Breast epithelium (tissue), 4 donors: Measurements from ENCODE around the gene HOXC10. TPM values are rescaled to one million over a fixed set of nuclear protein-coding genes. Genes with fewer than 3 reads are reported as not detected.

Experiments
- DNase-seq, 2 donors: peaks; one replicate each; pipeline ENCODE4 v3.0.0-alpha.2; 2019; ENCODE audit warnings: low spot score in 2 of 2
- H3K27ac ChIP-seq, 2 donors: fragments of 200-600 bp; sonication (generic) in 1 of 2; one replicate each; pipeline ENCODE4 v1.5.1; 2016 to 2019; ENCODE audit warnings: mild to moderate bottlenecking in 1 of 2
- H3K27me3 ChIP-seq, 2 donors: fragments of 200-600 bp; sonication (generic) in 1 of 2; one replicate each; pipeline versions ENCODE4 v1.5.1 to v1.6.0; 2017 to 2019; ENCODE audit warnings: control low read depth in 1 of 2, mild to moderate bottlenecking in 1 of 2
- H3K36me3 ChIP-seq: fragments of 200-600 bp; one replicate; pipeline ENCODE4 v1.5.1; 2019
- H3K4me1 ChIP-seq, 2 donors: fragments of 200-600 bp; sonication (generic); one replicate each; pipeline ENCODE4 v1.5.1; 2016 to 2019; ENCODE audit warnings: control low read depth in 1 of 2
- H3K4me3 ChIP-seq, 3 donors: fragments of 200-600 bp; sonication (generic); 1 replicate in 2 of 3; 2 replicates in 1 of 3; pipeline ENCODE4 v1.5.1; 2016 to 2019; ENCODE audit warnings: mild to moderate bottlenecking in 3 of 3, moderate library complexity in 2 of 3
- H3K9me3 ChIP-seq, 2 donors: fragments of 200-600 bp; sonication (generic) in 1 of 2; one replicate each; pipeline ENCODE4 v1.5.1; 2016 to 2019; ENCODE audit warnings: control low read depth in 1 of 2
- POLR2A ChIP-seq: fragments of 450-650 bp; IDR thresholded peaks from one replicate; pipeline ENCODE4 v1.6.1; 2016; ENCODE audit warnings: antibody characterized with exemption, mild to moderate bottlenecking, moderate library complexity
- POLR2AphosphoS5 ChIP-seq, 3 donors: sonication (generic); formaldehyde crosslinking; IDR thresholded peaks; one replicate each; pipeline ENCODE4 v1.6.1; 2017; ENCODE audit warnings: antibody characterized with exemption in 3 of 3
- intact Hi-C: fragments of 100-400 bp; cut with DNase I; formaldehyde crosslinking; loops from one replicate; pipeline ENCODE4 v1.15.1; 2023; ENCODE audit warnings: low total_unique reads
- total RNA-seq, 3 donors: library from RNA; depleted of rRNA; stranded (reverse); fragments of >200 nt; gene quantifications; one replicate each; pipeline ENCODE4 v1.1.0, GENCODE V29; 2016
- TF ChIP-seq, protein P1 (sequence below), 3 donors: fragments of 450-650 bp; IDR thresholded peaks; one replicate each; pipeline ENCODE4 v1.5.1; 2016 to 2017; ENCODE audit warnings: antibody characterized with exemption in 3 of 3, mild to moderate bottlenecking in 3 of 3, moderate library complexity in 3 of 3

The HOXC10 gene
- total RNA-seq, 3 donors from 2014 or later, result 2.0 to 10.9 (median 4.3) TPM

DNA sequence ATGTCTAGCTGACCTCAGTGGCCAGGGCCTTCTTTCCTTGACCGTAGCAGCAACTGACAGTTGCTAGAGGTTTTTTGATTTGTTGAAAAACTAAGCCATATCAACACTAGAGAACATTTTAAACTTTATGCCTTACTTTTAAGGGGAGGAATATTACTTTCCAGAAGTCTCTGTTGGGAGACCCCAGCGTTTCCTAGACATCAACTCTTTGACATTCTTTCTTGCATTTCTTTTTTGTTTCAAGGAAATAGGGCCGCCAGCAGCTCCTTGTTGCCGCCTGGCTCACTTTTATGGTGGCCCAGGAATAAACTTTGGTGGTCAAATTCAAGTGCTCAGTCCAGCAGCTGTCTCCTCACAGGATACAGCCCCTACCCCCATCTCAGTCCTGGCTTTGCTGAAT, 14.5 kb upstream of the HOXC10 start:
- Histone ChIP-seq H3K36me3 (no peaks in the 10 kb centered on the region), H3K4me1 (peaks cover 0 to 8% of the 10 kb centered on the region in 2 donors), H3K27ac (no peak overlapping the region), H3K27me3 (peaks cover 17 to 100% of the 10 kb centered on the region in 2 donors), H3K9me3 (no peaks in the 10 kb centered on the region), H3K4me3 (no peak overlapping the region)
- TF ChIP-seq, protein P1, sequence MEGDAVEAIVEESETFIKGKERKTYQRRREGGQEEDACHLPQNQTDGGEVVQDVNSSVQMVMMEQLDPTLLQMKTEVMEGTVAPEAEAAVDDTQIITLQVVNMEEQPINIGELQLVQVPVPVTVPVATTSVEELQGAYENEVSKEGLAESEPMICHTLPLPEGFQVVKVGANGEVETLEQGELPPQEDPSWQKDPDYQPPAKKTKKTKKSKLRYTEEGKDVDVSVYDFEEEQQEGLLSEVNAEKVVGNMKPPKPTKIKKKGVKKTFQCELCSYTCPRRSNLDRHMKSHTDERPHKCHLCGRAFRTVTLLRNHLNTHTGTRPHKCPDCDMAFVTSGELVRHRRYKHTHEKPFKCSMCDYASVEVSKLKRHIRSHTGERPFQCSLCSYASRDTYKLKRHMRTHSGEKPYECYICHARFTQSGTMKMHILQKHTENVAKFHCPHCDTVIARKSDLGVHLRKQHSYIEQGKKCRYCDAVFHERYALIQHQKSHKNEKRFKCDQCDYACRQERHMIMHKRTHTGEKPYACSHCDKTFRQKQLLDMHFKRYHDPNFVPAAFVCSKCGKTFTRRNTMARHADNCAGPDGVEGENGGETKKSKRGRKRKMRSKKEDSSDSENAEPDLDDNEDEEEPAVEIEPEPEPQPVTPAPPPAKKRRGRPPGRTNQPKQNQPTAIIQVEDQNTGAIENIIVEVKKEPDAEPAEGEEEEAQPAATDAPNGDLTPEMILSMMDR (IDR thresholded peaks at IDR 0.05), result no peak
- TF ChIP-seq POLR2A, result no peak
- TF ChIP-seq POLR2AphosphoS5 (IDR thresholded peaks at IDR 0.05), result no peak
- intact Hi-C loops, result no loop called here
- DNase-seq, result no peak

DNA sequence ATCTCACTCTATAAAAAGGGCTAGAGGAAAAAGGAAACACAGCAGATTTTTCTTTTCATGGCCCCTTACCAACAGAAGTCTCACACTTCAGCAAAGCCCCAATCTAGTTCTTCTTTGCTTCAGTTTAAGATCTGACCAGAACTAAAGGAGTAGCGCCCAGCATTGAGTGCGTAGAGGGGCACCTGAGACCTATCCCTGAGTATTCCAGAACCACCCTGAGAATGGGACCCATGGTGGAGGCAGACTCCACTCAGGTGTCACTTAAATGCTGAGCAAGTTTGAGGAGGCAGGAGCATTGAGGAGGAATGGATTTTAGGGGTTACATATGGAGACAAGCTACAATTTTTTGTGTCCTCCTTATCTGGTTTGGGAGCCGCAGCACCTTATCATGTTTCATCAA, 13.8 kb upstream of the HOXC10 start:
- H3K4me1 ChIP-seq, result peaks cover 0 to 8% of the 10 kb centered on the region in 2 donors
- no peaks in the 10 kb centered on the region for H3K36me3 ChIP-seq
- DNase-seq, result no peak
- no peak overlapping the region for H3K4me3 ChIP-seq
- no peak overlapping the region for H3K27ac ChIP-seq
- H3K9me3 ChIP-seq, result no peaks in the 10 kb centered on the region
- H3K27me3 ChIP-seq, result peaks cover 14 to 100% of the 10 kb centered on the region in 2 donors
- TF ChIP-seq, protein P1 (IDR thresholded peaks at IDR 0.05), result no peak
- TF ChIP-seq POLR2A, result no peak
- no peak for TF ChIP-seq POLR2AphosphoS5 (IDR thresholded peaks at IDR 0.05)
- intact Hi-C loops, result no loop called here

DNA sequence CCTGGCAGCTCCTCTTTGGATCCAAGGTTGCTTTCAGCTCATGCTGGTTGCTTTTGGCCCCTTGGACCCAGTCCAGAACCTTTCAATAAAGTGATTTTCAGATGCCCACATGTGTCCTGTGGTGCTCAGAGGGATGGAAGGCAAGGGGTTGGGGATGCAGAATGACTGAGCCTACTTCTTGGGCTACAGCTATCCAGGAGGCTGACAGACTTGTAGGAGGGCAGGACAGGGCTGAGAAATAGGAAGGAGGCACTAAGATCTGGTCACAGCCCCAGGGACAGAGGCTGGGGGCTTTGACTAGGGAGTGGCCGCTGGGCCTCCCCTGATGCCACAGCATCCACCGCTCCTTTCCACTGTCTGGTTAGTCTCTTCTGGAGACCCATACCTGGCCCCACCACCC, 13.3 kb upstream of the HOXC10 start:
- Histone ChIP-seq H3K9me3 (no peaks in the 10 kb centered on the region), H3K27ac (no peak overlapping the region), H3K4me1 (peaks cover 0 to 8% of the 10 kb centered on the region in 2 donors), H3K4me3 (no peak overlapping the region), H3K27me3 (peaks cover 11 to 100% of the 10 kb centered on the region in 2 donors), H3K36me3 (no peaks in the 10 kb centered on the region)
- TF ChIP-seq, protein P1 (IDR thresholded peaks at IDR 0.05), result no peak
- TF ChIP-seq POLR2AphosphoS5 (IDR thresholded peaks at IDR 0.05) (no peak), POLR2A (no peak)
- no peak for DNase-seq
- intact Hi-C loops, result no loop called here

DNA sequence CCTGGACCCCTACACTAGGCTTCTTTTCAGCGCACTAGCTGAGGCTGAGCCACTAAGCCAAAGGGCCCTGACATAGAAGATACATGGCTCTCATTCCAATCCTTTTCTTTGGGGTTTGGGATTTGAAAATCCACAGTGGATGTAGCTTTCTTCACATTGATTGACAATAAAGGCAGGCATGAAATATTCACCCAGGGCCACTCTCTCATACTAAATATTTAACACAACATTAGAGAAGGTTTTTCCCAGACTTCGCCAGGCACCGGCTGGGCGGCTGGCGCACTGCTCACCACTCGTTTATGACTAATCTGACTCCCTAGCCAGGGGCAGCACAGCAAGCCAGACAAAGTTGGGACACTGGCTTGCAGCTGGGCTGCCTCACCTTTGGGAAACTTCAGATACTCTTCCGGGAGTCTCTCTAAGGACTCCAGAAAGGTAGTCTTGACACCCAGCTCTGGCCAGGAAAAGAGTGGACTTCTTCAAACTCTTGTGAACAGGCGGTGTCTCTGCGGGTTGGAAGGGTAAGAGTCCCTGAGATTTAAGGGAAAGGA, 12.7 kb upstream of the HOXC10 start:
- DNase-seq, result no peak
- intact Hi-C loops, result no loop called here
- peaks cover 11 to 100% of the 10 kb centered on the region in 2 donors for H3K27me3 ChIP-seq
- no peaks in the 10 kb centered on the region for H3K9me3 ChIP-seq
- H3K36me3 ChIP-seq, result no peaks in the 10 kb centered on the region
- H3K4me1 ChIP-seq, result peaks cover 0 to 8% of the 10 kb centered on the region in 2 donors
- TF ChIP-seq POLR2AphosphoS5 (IDR thresholded peaks at IDR 0.05), result no peak
- TF ChIP-seq POLR2A, result no peak
- TF ChIP-seq, protein P1 (IDR thresholded peaks at IDR 0.05), result no peak
- peak overlapping the region in 1 of 3 donors; percentile 46 for H3K4me3 ChIP-seq
- H3K27ac ChIP-seq, result no peak overlapping the region

DNA sequence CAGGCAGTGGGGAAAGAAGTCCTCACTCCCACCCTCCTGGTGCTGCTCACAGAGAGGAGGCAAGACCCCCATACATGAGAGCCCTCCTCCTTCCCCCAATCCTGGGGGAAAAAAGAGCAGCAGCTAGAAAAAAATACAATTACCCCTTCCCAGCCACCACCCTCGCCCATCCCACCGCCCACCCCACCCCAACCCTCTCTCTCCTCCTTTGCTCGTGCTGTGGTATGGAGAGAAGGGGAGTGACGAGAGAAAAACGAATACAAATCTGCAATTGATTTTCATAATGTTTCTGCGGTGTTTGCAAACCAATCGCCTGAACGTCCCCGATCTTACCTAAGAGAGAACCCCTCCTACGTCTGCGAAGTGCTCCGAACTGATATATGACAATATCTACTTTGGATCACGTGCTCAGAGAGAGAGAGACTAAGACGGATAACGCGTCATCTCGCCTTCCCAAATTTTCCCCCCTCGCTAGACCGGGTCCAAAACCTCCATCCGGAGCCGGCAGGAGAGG, 12.2 kb upstream of the HOXC10 start, which contains the start of gene HOXC11:
TSS of gene HOXC11 (plus strand) at position 405 of the 514 bp plus-strand sequence. CDS start 116 bp downstream, outside the sequence.
- DNase-seq, result no peak
- intact Hi-C loops, result no loop called here
- Histone ChIP-seq H3K9me3 (no peaks in the 10 kb centered on the region), H3K4me1 (peaks cover 0 to 8% of the 10 kb centered on the region in 2 donors), H3K27ac (peak within 1 kb of the TSS in 1 of 2 donors; percentile 25), H3K27me3 (peaks cover 11 to 100% of the 10 kb centered on the region in 2 donors), H3K4me3 (peak within 1 kb of the TSS; percentile 42 to 65 (median 46)), H3K36me3 (no peaks in the 10 kb centered on the region)
- TF ChIP-seq POLR2A, result no peak
- TF ChIP-seq POLR2AphosphoS5 (IDR thresholded peaks at IDR 0.05), result no peak
- TF ChIP-seq, protein P1 (IDR thresholded peaks at IDR 0.05), result no peak
